ENCODE measurements around the gene BID. TPM values are rescaled to one million over a fixed set of nuclear protein-coding genes. Genes with fewer than 3 reads are reported as not detected.

The BID gene
- total RNA-seq, 2 donors from 2014 or later = 20.1 to 24.4 TPM

GRCh38 chr22:17806437-17806836 is 32.2 kb upstream of the BID start:
- whole genome bisulfite sequencing, 2 experiments (ENCODE audit: insufficient coverage in 1 of 2, insufficient read length in 1 of 2) = 36 to 50% methylated on average over 1 to 2 of the region's 2 CpGs
- no peak overlapping the region for H3K27ac Mint-ChIP-seq
- no peaks in the 10 kb centered on the region for H3K27me3 Mint-ChIP-seq (ENCODE audit: insufficient read depth)
- TF ChIP-seq CTCF (conservative IDR thresholded peaks at IDR 0.05) = no peak
- H3K9me3 ChIP-seq (ENCODE audit: control insufficient read depth, low read length) = no peaks in the 10 kb centered on the region
- peaks cover 3% of the 10 kb centered on the region for H3K4me1 Mint-ChIP-seq
- H3K4me3 Mint-ChIP-seq = no peak overlapping the region
- no peaks in the 10 kb centered on the region for H3K9me3 Mint-ChIP-seq
- H3K4me1 ChIP-seq (ENCODE audit: control insufficient read depth, insufficient read depth, low read length) = no peaks in the 10 kb centered on the region
- no peak overlapping the region for H3K4me3 ChIP-seq (ENCODE audit: low read length)
- no peak overlapping the region for H3K9ac ChIP-seq (ENCODE audit: extremely low read depth, low read length, poor library complexity, severe bottlenecking)
- H3K36me3 ChIP-seq (ENCODE audit: control insufficient read depth, insufficient read depth, low read length) = peaks cover 5% of the 10 kb centered on the region
- DNase-seq = no peak
- H3K27me3 ChIP-seq (ENCODE audit: control insufficient read depth, insufficient read depth, low read length, poor library complexity, severe bottlenecking) = no peaks in the 10 kb centered on the region
- no peak overlapping the region for H3K27ac ChIP-seq (ENCODE audit: low read depth, low read length)
- peaks cover 33% of the 10 kb centered on the region for H3K36me3 Mint-ChIP-seq (ENCODE audit: low read depth)

DNA sequence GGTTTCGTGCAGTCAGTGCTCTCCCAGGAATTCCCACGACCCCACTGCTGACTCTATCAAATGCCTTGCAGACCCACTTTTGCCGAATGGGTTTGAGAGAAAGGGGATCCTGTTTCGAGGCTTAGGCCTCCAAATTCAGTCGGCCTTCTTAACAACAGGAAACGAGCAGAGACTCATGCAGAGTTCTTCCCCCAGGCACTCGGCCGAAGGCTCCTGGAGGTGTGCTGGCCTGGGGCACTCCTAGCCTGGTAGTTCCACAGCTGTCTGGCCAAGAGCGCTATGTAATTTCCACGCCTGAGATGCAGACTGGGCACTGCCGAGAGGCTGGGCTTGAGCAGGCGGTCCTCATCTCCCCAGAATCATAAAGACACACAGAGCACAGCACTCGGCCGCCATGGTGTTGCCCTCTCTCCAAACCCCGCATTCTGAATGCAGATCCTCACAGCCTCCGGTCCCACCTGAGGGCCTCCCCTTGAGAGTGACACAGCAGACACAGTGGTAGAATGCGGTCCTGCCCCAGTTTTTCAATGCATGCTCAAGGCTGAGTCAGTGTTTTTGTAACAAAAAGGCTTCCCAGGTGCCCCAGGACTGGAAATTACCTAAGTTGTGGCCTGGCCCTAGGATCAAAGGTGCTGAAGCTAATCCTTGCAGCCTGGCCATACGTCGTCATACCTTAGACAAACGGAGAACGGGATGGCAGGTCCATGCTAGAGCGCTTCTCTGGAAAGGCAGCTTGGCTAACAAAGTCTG is 30.2 kb upstream of the BID start:
- Mint-ChIP-seq H3K9me3 (no peaks in the 10 kb centered on the region), H3K4me3 (no peak overlapping the region), H3K36me3 (ENCODE audit: low read depth) (peaks cover 33% of the 10 kb centered on the region), H3K27ac (peak overlapping the region; percentile 56), H3K27me3 (ENCODE audit: insufficient read depth) (no peaks in the 10 kb centered on the region), H3K4me1 (peaks cover 3% of the 10 kb centered on the region)
- Histone ChIP-seq H3K4me1 (ENCODE audit: control insufficient read depth, insufficient read depth, low read length) (no peaks in the 10 kb centered on the region), H3K4me3 (ENCODE audit: low read length) (no peak overlapping the region), H3K36me3 (ENCODE audit: control insufficient read depth, insufficient read depth, low read length) (peaks cover 5% of the 10 kb centered on the region), H3K27me3 (ENCODE audit: control insufficient read depth, insufficient read depth, low read length, poor library complexity, severe bottlenecking) (no peaks in the 10 kb centered on the region), H3K9me3 (ENCODE audit: control insufficient read depth, low read length) (no peaks in the 10 kb centered on the region), H3K9ac (ENCODE audit: extremely low read depth, low read length, poor library complexity, severe bottlenecking) (no peak overlapping the region), H3K27ac (ENCODE audit: low read depth, low read length) (peak overlapping the region; percentile 32)
- TF ChIP-seq CTCF (conservative IDR thresholded peaks at IDR 0.05) = no peak
- DNase-seq = no peak
- 93 to 97% methylated on average over 19 to 22 of the region's 22 CpGs for whole genome bisulfite sequencing, 2 experiments (ENCODE audit: insufficient coverage in 1 of 2, insufficient read length in 1 of 2)

DNA sequence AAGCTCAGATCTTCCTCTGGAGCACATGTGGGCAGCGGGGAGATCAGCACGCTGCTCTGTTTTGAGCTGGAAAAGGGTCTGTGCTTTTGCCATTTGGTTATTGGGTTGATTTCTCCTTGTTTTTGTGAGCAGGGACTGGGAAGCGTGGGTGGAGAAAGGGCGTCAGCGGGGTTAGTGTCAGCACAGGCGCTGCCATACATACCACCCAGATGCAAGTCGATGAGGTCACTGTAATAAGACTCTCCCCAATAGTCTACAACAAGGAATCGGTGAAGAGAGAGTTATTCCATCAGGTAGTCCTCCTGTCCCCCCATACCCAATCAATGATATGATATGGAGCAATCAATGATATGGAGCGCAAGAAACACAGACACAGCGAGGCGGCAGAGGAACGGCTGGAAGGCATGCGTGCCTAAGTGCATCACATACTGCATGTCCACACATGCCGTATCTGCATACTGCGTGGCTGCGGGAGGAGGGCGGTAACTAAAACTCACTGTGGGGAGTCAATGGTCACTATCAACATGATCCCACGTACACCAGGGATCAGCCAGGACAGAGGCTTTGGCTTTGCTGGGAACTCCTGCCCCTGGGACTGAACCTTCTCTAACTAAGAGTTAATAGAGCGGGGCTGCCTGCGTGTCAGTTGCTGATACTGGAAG is 29.5 kb upstream of the BID start:
- no peaks in the 10 kb centered on the region for H3K9me3 ChIP-seq (ENCODE audit: control insufficient read depth, low read length)
- Mint-ChIP-seq H3K36me3 (ENCODE audit: low read depth) (peaks cover 29% of the 10 kb centered on the region), H3K27me3 (ENCODE audit: insufficient read depth) (no peaks in the 10 kb centered on the region), H3K4me3 (no peak overlapping the region), H3K27ac (no peak overlapping the region), H3K9me3 (no peaks in the 10 kb centered on the region), H3K4me1 (peaks cover 3% of the 10 kb centered on the region)
- TF ChIP-seq CTCF (conservative IDR thresholded peaks at IDR 0.05) = no peak
- no peaks in the 10 kb centered on the region for H3K4me1 ChIP-seq (ENCODE audit: control insufficient read depth, insufficient read depth, low read length)
- no peak overlapping the region for H3K9ac ChIP-seq (ENCODE audit: extremely low read depth, low read length, poor library complexity, severe bottlenecking)
- WGBS, 2 experiments (ENCODE audit: insufficient coverage in 1 of 2, insufficient read length in 1 of 2) = 91 to 96% methylated on average over 15 to 20 of the region's 20 CpGs
- H3K27ac ChIP-seq (ENCODE audit: low read depth, low read length) = no peak overlapping the region
- H3K27me3 ChIP-seq (ENCODE audit: control insufficient read depth, insufficient read depth, low read length, poor library complexity, severe bottlenecking) = no peaks in the 10 kb centered on the region
- no peak for DNase-seq
- peaks cover 5% of the 10 kb centered on the region for H3K36me3 ChIP-seq (ENCODE audit: control insufficient read depth, insufficient read depth, low read length)
- no peak overlapping the region for H3K4me3 ChIP-seq (ENCODE audit: low read length)
